PC-3 (cell line): ENCODE results near the gene BIN2. TPM values are rescaled to one million over a fixed set of nuclear protein-coding genes. Genes with fewer than 3 reads are reported as not detected.

Experiments used
- ATAC-seq: fragments of 200-7000 bp; cut with Tn5 transposase; 2 replicates; pipeline ENCODE4 v1.9.1; 2020; ENCODE audit warnings: mild to moderate bottlenecking, moderate library complexity
- BruUV-seq: library from RNA; stranded (reverse); fragments of 400-500 nt; replicated peaks from 2 replicates; lab custom pipeline; 2021; lab: Mats Ljungman, UMichigan
- CTCF ChIA-PET: fragments of 300-600 bp; sonication (Branson Sonifier 250); formaldehyde crosslinking; loops from one replicate; lab custom pipeline; 2022; ENCODE audit warnings: antibody characterized with exemption; lab: Charles Lee
- POLR2A ChIA-PET: fragments of 300-600 bp; sonication (Branson Sonifier 250); formaldehyde crosslinking; loops from one replicate; lab custom pipeline; 2022; ENCODE audit warnings: antibody characterized with exemption; ENCODE audit not compliant: unreplicated experiment; lab: Charles Lee
- DNase-seq: peaks from one replicate; pipeline ENCODE4 v3.0.0-alpha.2; 2015
- H2AFZ ChIP-seq: fragments of 300-600 bp; sonication (generic); 2 replicates; pipeline ENCODE4 v1.6.0; 2016; ENCODE audit warnings: antibody characterized with exemption, low read length
- H3F3A ChIP-seq: fragments of 300-600 bp; sonication (generic); one replicate; pipeline ENCODE4 v1.6.0; 2017; ENCODE audit warnings: antibody characterized with exemption, low read length, control low read depth, mild to moderate bottlenecking; ENCODE audit not compliant: unreplicated experiment
- H3K27ac ChIP-seq: fragments of 300-600 bp; sonication (generic); 2 replicates; pipeline ENCODE4 v1.5.1; 2016; ENCODE audit warnings: mild to moderate bottlenecking, low read length
- H3K27me3 ChIP-seq: fragments of 300-600 bp; sonication (generic); 2 replicates; pipeline ENCODE4 v1.6.1; 2016; ENCODE audit warnings: low read length, mixed read lengths
- H3K36me3 ChIP-seq: fragments of 300-600 bp; sonication (generic); 2 replicates; pipeline ENCODE4 v1.6.1; 2016; ENCODE audit warnings: low read depth, mixed run types, low read length, mixed read lengths
- H3K4me1 ChIP-seq: fragments of 300-600 bp; sonication (generic); 2 replicates; pipeline ENCODE4 v1.5.1; 2016; ENCODE audit warnings: low read length; ENCODE audit not compliant: insufficient read depth
- H3K4me2 ChIP-seq: fragments of 300-600 bp; sonication (generic); 2 replicates; pipeline ENCODE4 v1.6.0; 2016; ENCODE audit warnings: low read length
- H3K4me3 ChIP-seq: fragments of 300-600 bp; sonication (generic); 2 replicates; pipeline ENCODE4 v1.5.1; 2016; ENCODE audit warnings: mild to moderate bottlenecking, low read length, mixed read lengths
- H3K79me2 ChIP-seq: fragments of 300-600 bp; sonication (generic); 2 replicates; pipeline ENCODE4 v1.6.1; 2017; ENCODE audit warnings: low read length, mixed read lengths
- H3K9ac ChIP-seq: fragments of 300-600 bp; sonication (generic); 2 replicates; pipeline ENCODE4 v1.6.0; 2016; ENCODE audit warnings: mild to moderate bottlenecking, low read length
- H3K9me2 ChIP-seq: fragments of 300-600 bp; sonication (generic); replicated peaks from 2 replicates; pipeline ENCODE4 v1.6.1; 2016; ENCODE audit warnings: mixed run types, low read length, mixed read lengths
- H3K9me3 ChIP-seq: fragments of 300-600 bp; sonication (generic); 2 replicates; pipeline ENCODE4 v1.6.1; 2016; ENCODE audit warnings: low read length, mixed read lengths
- H4K20me1 ChIP-seq: fragments of 300-600 bp; sonication (generic); 2 replicates; pipeline ENCODE4 v1.6.1; 2016; ENCODE audit warnings: low read length, mixed read lengths
- CTCF ChIP-seq: fragments of 300-600 bp; sonication (generic); conservative IDR thresholded peaks from 2 replicates; pipeline ENCODE4 v1.5.1; 2017; ENCODE audit warnings: antibody characterized with exemption, low read depth, mild to moderate bottlenecking, low read length
- EZH2 ChIP-seq: fragments of 300-600 bp; sonication (generic); IDR thresholded peaks from one replicate; pipeline ENCODE4 v1.6.1; 2017; ENCODE audit warnings: antibody characterized with exemption, mild to moderate bottlenecking, low read length; ENCODE audit not compliant: unreplicated experiment
- EZH2phosphoT487 ChIP-seq: fragments of 300-600 bp; sonication (generic); IDR thresholded peaks from 2 replicates; pipeline ENCODE4 v1.6.1; 2018; ENCODE audit warnings: mild to moderate bottlenecking, antibody characterized with exemption, low read length, borderline replicate concordance
- intact Hi-C: fragments of 100-400 bp; cut with micrococcal nuclease; formaldehyde crosslinking; loops from 2 replicates; pipeline ENCODE4 v1.9.0; 2023
- total RNA-seq: library from RNA; depleted of rRNA; stranded (reverse); fragments of >200 nt; gene quantifications from 2 replicates; pipeline ENCODE4 v1.2.3, GENCODE V29; 2014

BIN2 gene
- total RNA-seq, 1 experiment from 2014 or later: not detected

GRCh38 chr12:51323317-51323960, 535 bp downstream of the BIN2 start:
- no TSS peak for BruUV-seq
- Histone ChIP-seq H3K9me2 (no peaks in the 10 kb centered on the region), H3K9ac (no peak overlapping the region), H3F3A (no peaks in the 10 kb centered on the region), H3K27ac (no peak overlapping the region), H3K4me2 (no peak overlapping the region), H3K79me2 (no peaks in the 10 kb centered on the region), H3K4me3 (no peak overlapping the region), H3K4me1 (peaks cover 16% of the 10 kb centered on the region), H3K27me3 (no peaks in the 10 kb centered on the region), H2AFZ (no peak overlapping the region), H4K20me1 (no peaks in the 10 kb centered on the region), H3K36me3 (no peaks in the 10 kb centered on the region), H3K9me3 (no peaks in the 10 kb centered on the region)
- ChIA-PET CTCF (no interaction called here), POLR2A (no interaction called here)
- no peak for ATAC-seq
- TF ChIP-seq CTCF: no peak
- no peak for TF ChIP-seq EZH2phosphoT487
- no peak for TF ChIP-seq EZH2
- intact Hi-C loops: no loop called here
- DNase-seq: no peak

- ChIA-PET CTCF (no interaction called here), POLR2A (no interaction called here)
- no peaks in the 10 kb centered on the region for H3K27me3 ChIP-seq
- no peak overlapping the region for H3K27ac ChIP-seq
- peaks cover 17% of the 10 kb centered on the region for H3K4me1 ChIP-seq
- no peaks in the 10 kb centered on the region for H3K9me3 ChIP-seq
- H3K4me2 ChIP-seq: no peak overlapping the region
- H3F3A ChIP-seq: no peaks in the 10 kb centered on the region
- H3K36me3 ChIP-seq: no peaks in the 10 kb centered on the region
- no peak for DNase-seq
- no peak overlapping the region for H2AFZ ChIP-seq
- H3K9ac ChIP-seq: no peak overlapping the region
- no peak overlapping the region for H3K4me3 ChIP-seq
- ATAC-seq: no peak
- no TSS peak for BruUV-seq
- no peaks in the 10 kb centered on the region for H4K20me1 ChIP-seq
- TF ChIP-seq EZH2 (no peak), EZH2phosphoT487 (no peak), CTCF (no peak)
- H3K9me2 ChIP-seq: no peaks in the 10 kb centered on the region
- H3K79me2 ChIP-seq: no peaks in the 10 kb centered on the region
- intact Hi-C loops: no loop called here
Measured at GRCh38 chr12:51322452-51322851, 1.5 kb downstream of the BIN2 start.

GRCh38 chr12:51321882-51322281, 2.1 kb downstream of the BIN2 start:
- H3K4me3 ChIP-seq: no peak overlapping the region
- TF ChIP-seq EZH2 (no peak), EZH2phosphoT487 (no peak), CTCF (no peak)
- H3K9ac ChIP-seq: no peak overlapping the region
- no peaks in the 10 kb centered on the region for H3K9me2 ChIP-seq
- H3K4me2 ChIP-seq: no peak overlapping the region
- H3K9me3 ChIP-seq: no peaks in the 10 kb centered on the region
- H2AFZ ChIP-seq: no peak overlapping the region
- ChIA-PET POLR2A (no interaction called here), CTCF (no interaction called here)
- peaks cover 13% of the 10 kb centered on the region for H3K4me1 ChIP-seq
- no peak for ATAC-seq
- intact Hi-C loops: no loop called here
- H3F3A ChIP-seq: no peaks in the 10 kb centered on the region
- H3K79me2 ChIP-seq: no peaks in the 10 kb centered on the region
- no TSS peak for BruUV-seq
- H3K27me3 ChIP-seq: no peaks in the 10 kb centered on the region
- H3K36me3 ChIP-seq: no peaks in the 10 kb centered on the region
- H3K27ac ChIP-seq: no peak overlapping the region
- DNase-seq: peak; percentile 19
- H4K20me1 ChIP-seq: no peaks in the 10 kb centered on the region
